ENCODE results near the gene ASIC2.

- TF ChIP-seq CTCF (IDR thresholded peaks at IDR 0.05; ENCODE audit: insufficient read depth, low read length, poor library complexity, severe bottlenecking) = no peak
- TF ChIP-seq EZH2phosphoT487 (conservative IDR thresholded peaks at IDR 0.05; ENCODE audit: low read length) = no peak
Measured at GRCh38 chr17:33196883-33197282, 96.2 kb downstream of the ASIC2 start.

Measured in SU-DHL-6 (cell line).